Cardiac muscle cell (in vitro differentiated cells and primary cell): ENCODE data around the gene PLBD2. TPM values are rescaled to one million over a fixed set of nuclear protein-coding genes. Genes with fewer than 3 reads are reported as not detected.

ENCODE experiments used
- DNase-seq, 2 donors: peaks; one replicate each; pipeline versions ENCODE4 v3.0.0 to v3.0.0-alpha.2; 2010 to 2017; ENCODE audit warnings: low read depth in 1 of 2, low spot score in 1 of 2
- H3K27ac ChIP-seq: fragments of 200-600 bp; sonication (generic); 2 replicates; pipeline ENCODE4 v1.5.1; 2016
- H3K27me3 ChIP-seq: fragments of 200-600 bp; sonication (generic); 2 replicates; pipeline ENCODE4 v1.6.0; 2016; ENCODE audit warnings: control low read depth
- H3K36me3 ChIP-seq: fragments of 200-600 bp; sonication (generic); 2 replicates; pipeline ENCODE4 v1.5.1; 2016; ENCODE audit warnings: control low read depth
- H3K4me1 ChIP-seq: fragments of 200-600 bp; sonication (generic); 2 replicates; pipeline ENCODE4 v1.8.1; 2017; ENCODE audit warnings: low read depth, mild to moderate bottlenecking, mixed run types
- H3K4me3 ChIP-seq: fragments of 200-600 bp; sonication (generic); 2 replicates; pipeline ENCODE4 v1.5.1; 2016; ENCODE audit warnings: mild to moderate bottlenecking
- H3K9me3 ChIP-seq: fragments of 200-600 bp; sonication (generic); 2 replicates; pipeline ENCODE4 v1.5.1; 2017; ENCODE audit warnings: low read depth, mild to moderate bottlenecking, control low read depth
- polyA plus RNA-seq: library from polyadenylated mRNA; unstranded; fragments of >200 nt; fragmentation: Nextera tagmentation; extraction: Ambion mirVana; gene quantifications from 2 replicates; pipeline ENCODE4 v1.2.1, GENCODE V29; 2016
- total RNA-seq: library from RNA; depleted of rRNA; stranded (reverse); fragments of >200 nt; gene quantifications from 2 replicates; pipeline ENCODE4 v1.2.3, GENCODE V29; 2016
- TF ChIP-seq, protein P1 (sequence below): IDR thresholded peaks from 2 replicates; pipeline ENCODE4 v1.5.1; 2012; ENCODE audit warnings: low read depth, mild to moderate bottlenecking, low read length

Gene PLBD2
- total and polyA plus RNA-seq, 2 experiments from 2014 or later: 11.7 to 17.3 TPM

DNA sequence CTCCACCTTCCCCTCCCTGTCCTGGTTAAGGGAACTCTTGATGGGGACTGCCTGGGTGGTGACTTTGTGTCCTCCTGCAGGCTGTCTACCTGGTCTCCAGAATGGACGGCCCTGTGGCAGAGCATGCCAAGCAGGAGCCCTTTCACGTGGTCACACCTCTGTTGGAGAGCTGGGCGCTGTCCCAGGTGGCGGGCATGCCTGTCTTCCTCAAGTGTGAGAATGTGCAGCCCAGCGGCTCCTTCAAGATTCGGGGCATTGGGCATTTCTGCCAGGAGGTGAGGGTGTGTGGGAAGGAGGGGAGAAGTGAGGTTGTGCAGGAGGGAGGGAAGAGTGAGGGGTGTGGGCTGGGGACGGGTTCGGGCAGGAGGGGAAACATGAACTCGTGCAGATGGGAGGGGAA is 69.5 kb downstream of the PLBD2 start:
- H3K4me3 ChIP-seq: no peak overlapping the region
- H3K9me3 ChIP-seq: no peaks in the 10 kb centered on the region
- DNase-seq: no peak
- no peak overlapping the region for H3K27ac ChIP-seq
- H3K36me3 ChIP-seq: no peaks in the 10 kb centered on the region
- H3K4me1 ChIP-seq: no peaks in the 10 kb centered on the region
- TF ChIP-seq, protein P1, sequence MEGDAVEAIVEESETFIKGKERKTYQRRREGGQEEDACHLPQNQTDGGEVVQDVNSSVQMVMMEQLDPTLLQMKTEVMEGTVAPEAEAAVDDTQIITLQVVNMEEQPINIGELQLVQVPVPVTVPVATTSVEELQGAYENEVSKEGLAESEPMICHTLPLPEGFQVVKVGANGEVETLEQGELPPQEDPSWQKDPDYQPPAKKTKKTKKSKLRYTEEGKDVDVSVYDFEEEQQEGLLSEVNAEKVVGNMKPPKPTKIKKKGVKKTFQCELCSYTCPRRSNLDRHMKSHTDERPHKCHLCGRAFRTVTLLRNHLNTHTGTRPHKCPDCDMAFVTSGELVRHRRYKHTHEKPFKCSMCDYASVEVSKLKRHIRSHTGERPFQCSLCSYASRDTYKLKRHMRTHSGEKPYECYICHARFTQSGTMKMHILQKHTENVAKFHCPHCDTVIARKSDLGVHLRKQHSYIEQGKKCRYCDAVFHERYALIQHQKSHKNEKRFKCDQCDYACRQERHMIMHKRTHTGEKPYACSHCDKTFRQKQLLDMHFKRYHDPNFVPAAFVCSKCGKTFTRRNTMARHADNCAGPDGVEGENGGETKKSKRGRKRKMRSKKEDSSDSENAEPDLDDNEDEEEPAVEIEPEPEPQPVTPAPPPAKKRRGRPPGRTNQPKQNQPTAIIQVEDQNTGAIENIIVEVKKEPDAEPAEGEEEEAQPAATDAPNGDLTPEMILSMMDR: no peak
- H3K27me3 ChIP-seq: peaks cover 12% of the 10 kb centered on the region

DNA sequence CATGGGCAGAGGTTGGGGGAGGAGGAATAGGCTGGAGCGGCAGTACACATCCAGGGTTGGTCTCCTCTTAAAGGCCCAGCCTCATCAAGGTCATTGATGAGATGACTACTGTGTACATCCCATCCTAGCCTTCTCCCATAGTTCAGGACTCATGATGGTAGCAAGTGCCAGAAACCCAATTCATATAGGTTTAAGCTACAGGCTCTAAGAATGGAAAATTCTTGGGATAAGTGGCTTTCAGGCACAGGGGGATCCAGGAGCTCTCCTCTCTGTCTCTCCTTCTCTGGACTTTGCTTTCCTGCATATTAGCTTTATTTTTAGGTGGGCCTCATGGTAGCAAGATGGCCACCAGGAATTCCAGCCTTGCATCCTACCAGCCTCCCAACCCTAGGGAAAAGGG is 70.1 kb downstream of the PLBD2 start:
- Histone ChIP-seq H3K36me3 (no peaks in the 10 kb centered on the region), H3K4me1 (no peaks in the 10 kb centered on the region), H3K9me3 (no peaks in the 10 kb centered on the region), H3K27me3 (peaks cover 12% of the 10 kb centered on the region), H3K27ac (no peak overlapping the region), H3K4me3 (no peak overlapping the region)
- TF ChIP-seq, protein P1: no peak
- no peak for DNase-seq

DNA sequence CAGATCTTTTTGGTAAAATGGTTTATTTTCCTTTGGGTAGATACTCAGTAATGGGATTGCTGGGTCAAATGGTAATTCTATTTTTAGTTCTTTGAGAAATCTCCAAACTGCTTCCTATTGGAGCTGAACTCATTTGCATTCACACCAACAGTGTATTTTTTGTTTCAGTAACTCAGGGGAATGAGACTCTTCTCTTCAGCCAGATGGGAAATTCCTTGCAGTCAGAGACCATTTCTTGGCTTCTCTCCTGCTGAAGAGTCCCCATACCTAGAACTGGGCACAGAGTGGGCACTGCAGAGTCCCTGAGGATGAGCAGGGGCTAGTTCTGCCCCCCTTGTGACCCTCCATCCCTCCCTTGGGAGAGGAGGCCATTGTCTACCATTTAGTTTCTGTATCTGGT is 74.6 kb downstream of the PLBD2 start:
- no peak overlapping the region for H3K27ac ChIP-seq
- H3K9me3 ChIP-seq: no peaks in the 10 kb centered on the region
- DNase-seq: no peak
- H3K4me3 ChIP-seq: no peak overlapping the region
- H3K36me3 ChIP-seq: no peaks in the 10 kb centered on the region
- H3K27me3 ChIP-seq: peaks cover 18% of the 10 kb centered on the region
- no peaks in the 10 kb centered on the region for H3K4me1 ChIP-seq
- TF ChIP-seq, protein P1: no peak

DNA sequence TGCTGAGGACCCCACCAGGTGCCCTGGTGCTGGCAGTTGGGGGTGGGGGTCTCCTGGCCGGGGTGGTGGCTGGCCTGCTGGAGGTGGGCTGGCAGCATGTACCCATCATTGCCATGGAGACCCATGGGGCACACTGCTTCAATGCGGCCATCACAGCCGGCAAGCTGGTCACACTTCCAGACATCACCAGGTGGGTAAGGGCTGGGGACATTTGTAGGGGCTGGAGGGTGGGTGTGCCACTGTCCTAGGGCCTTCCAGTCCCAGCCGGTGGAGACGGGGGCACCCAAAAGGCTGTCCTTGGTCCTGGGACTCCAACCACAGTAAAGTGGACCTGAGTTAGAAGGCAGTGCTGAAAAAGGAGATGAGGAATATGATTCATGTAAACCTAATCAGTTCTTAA is 77.0 kb downstream of the PLBD2 start:
- Histone ChIP-seq H3K27ac (no peak overlapping the region), H3K4me3 (no peak overlapping the region), H3K27me3 (peaks cover 40% of the 10 kb centered on the region), H3K9me3 (no peaks in the 10 kb centered on the region), H3K4me1 (no peaks in the 10 kb centered on the region), H3K36me3 (no peaks in the 10 kb centered on the region)
- no peak for DNase-seq
- TF ChIP-seq, protein P1: no peak

DNA sequence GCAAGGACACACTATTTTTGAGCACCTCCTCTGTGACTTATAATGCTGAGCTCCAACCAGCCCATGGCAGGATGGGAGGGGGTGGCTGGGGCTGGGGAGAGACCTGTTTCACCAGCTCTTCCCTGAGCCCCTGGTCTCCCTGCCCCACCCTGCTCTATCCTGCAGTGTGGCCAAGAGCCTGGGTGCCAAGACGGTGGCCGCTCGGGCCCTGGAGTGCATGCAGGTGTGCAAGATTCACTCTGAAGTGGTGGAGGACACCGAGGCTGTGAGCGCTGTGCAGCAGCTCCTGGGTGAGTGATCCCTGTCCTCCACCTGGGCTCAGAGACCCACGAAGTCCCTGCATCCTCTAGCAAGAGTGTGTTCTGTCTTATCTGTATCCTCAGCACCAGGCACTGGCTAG is 78.2 kb downstream of the PLBD2 start:
- TF ChIP-seq, protein P1: no peak
- H3K36me3 ChIP-seq: no peaks in the 10 kb centered on the region
- H3K4me1 ChIP-seq: no peaks in the 10 kb centered on the region
- peaks cover 44% of the 10 kb centered on the region for H3K27me3 ChIP-seq
- no peak overlapping the region for H3K27ac ChIP-seq
- no peak overlapping the region for H3K4me3 ChIP-seq
- no peak for DNase-seq
- no peaks in the 10 kb centered on the region for H3K9me3 ChIP-seq
